NB4 (cell line): Measurements from ENCODE around the gene GRIA2.

Experiments
- CTCF ChIP-seq: IDR thresholded peaks from one replicate; pipeline ENCODE4 v1.5.1; 2012; ENCODE audit warnings: low read depth, low read length
- MAX ChIP-seq: IDR thresholded peaks from 2 replicates; pipeline ENCODE4 v1.6.1; 2011; ENCODE audit warnings: low read depth, low read length
- POLR2A ChIP-seq: IDR thresholded peaks from 2 replicates; pipeline ENCODE4 v1.6.1; 2011; ENCODE audit warnings: mild to moderate bottlenecking; ENCODE audit not compliant: insufficient read length; ENCODE audit errors: extremely low read depth

GRCh38 chr4:157314906-157315305, 94.4 kb downstream of the GRIA2 start:
- TF ChIP-seq CTCF (no peak), POLR2A (no peak), MAX (no peak)
